H1 (cell line): ENCODE measurements around the gene ARMH1. TPM values are rescaled to one million over a fixed set of nuclear protein-coding genes. Genes with fewer than 3 reads are reported as not detected.

Experiments used
- CTBP2 ChIP-seq: IDR thresholded peaks from 2 replicates; pipeline ENCODE4 v1.7.0; 2011; ENCODE audit warnings: borderline replicate concordance, mild to moderate bottlenecking, moderate library complexity, mixed read lengths, low read length; ENCODE audit not compliant: insufficient read depth, insufficient read length
- KDM1A ChIP-seq: fragments of 200-600, 300-600 bp; sonication (generic); IDR thresholded peaks from 2 replicates; pipeline ENCODE4 v1.7.1; 2016; ENCODE audit warnings: mild to moderate bottlenecking, low read length, borderline replicate concordance
- KDM5A ChIP-seq: fragments of 200-600 bp; IDR thresholded peaks from 2 replicates; pipeline ENCODE4 v1.7.1; 2012; ENCODE audit warnings: mild to moderate bottlenecking, low read length, inconsistent platforms, mixed read lengths
- RFX5 ChIP-seq: IDR thresholded peaks from 2 replicates; pipeline ENCODE4 v1.6.1; 2011; ENCODE audit warnings: low read depth, low read length, improper control_type of control experiment, borderline replicate concordance
- RNF2 ChIP-seq: fragments of 200-900, 300-1000 bp; sonication (generic); IDR thresholded peaks from 2 replicates; pipeline ENCODE4 v1.7.1; 2016; ENCODE audit warnings: borderline replicate concordance, low read depth, mild to moderate bottlenecking, antibody characterized with exemption, low read length; ENCODE audit not compliant: poor library complexity, severe bottlenecking; ENCODE audit errors: missing control alignments
- SP2 ChIP-seq: IDR thresholded peaks from 2 replicates; pipeline ENCODE4 v1.6.1; 2012; ENCODE audit warnings: mild to moderate bottlenecking, low read length, inconsistent platforms
- SUZ12 ChIP-seq: fragments of 200-600 bp; sonication (generic); IDR thresholded peaks from 2 replicates; pipeline ENCODE4 v1.6.1; 2012; ENCODE audit warnings: mild to moderate bottlenecking, inconsistent platforms, low read length, moderate library complexity, mixed read lengths
- polyA plus RNA-seq, 7 experiments: library from polyadenylated mRNA; depleted of rRNA in 3 of 7; stranded (reverse) in 5 of 7; unstranded in 2 of 7; fragments of >200 nt in 5 of 7; fragments of 200-250 nt in 2 of 7; gene quantifications; 1 replicate in 5 of 7; 2 replicates in 1 of 7; 4 replicates in 1 of 7; pipeline versions ENCODE4 v1.2.1 to v1.2.3, GENCODE V29; 2011 to 2013; ENCODE audit warnings: missing spikeins in 2 of 7, mixed read lengths in 2 of 7
- total RNA-seq: library from RNA; stranded (reverse); fragmentation: NEBNext Ultra II Directional; extraction: Animal tissue kit (Norgen Biotek cat#: 25700); gene quantifications from 2 replicates; pipeline ENCODE4 v1.2.1, GENCODE V29; 2021
- TF ChIP-seq, protein P1 (sequence below): fragments of 300-600 bp; sonication (generic); IDR thresholded peaks from 2 replicates; pipeline ENCODE4 v1.7.1; 2012; ENCODE audit warnings: low read length, moderate library complexity, mild to moderate bottlenecking, inconsistent platforms; ENCODE audit not compliant: insufficient replicate concordance

Gene ARMH1
- total and polyA plus RNA-seq, 2 of the 8 experiments (the other 6 are each of a cell fraction or from before 2014, with no cell fraction given): 0.82 to 0.85 TPM

GRCh38 chr1:44717653-44718052 is 43.1 kb downstream of the ARMH1 start (continued):
- TF ChIP-seq, protein P1, sequence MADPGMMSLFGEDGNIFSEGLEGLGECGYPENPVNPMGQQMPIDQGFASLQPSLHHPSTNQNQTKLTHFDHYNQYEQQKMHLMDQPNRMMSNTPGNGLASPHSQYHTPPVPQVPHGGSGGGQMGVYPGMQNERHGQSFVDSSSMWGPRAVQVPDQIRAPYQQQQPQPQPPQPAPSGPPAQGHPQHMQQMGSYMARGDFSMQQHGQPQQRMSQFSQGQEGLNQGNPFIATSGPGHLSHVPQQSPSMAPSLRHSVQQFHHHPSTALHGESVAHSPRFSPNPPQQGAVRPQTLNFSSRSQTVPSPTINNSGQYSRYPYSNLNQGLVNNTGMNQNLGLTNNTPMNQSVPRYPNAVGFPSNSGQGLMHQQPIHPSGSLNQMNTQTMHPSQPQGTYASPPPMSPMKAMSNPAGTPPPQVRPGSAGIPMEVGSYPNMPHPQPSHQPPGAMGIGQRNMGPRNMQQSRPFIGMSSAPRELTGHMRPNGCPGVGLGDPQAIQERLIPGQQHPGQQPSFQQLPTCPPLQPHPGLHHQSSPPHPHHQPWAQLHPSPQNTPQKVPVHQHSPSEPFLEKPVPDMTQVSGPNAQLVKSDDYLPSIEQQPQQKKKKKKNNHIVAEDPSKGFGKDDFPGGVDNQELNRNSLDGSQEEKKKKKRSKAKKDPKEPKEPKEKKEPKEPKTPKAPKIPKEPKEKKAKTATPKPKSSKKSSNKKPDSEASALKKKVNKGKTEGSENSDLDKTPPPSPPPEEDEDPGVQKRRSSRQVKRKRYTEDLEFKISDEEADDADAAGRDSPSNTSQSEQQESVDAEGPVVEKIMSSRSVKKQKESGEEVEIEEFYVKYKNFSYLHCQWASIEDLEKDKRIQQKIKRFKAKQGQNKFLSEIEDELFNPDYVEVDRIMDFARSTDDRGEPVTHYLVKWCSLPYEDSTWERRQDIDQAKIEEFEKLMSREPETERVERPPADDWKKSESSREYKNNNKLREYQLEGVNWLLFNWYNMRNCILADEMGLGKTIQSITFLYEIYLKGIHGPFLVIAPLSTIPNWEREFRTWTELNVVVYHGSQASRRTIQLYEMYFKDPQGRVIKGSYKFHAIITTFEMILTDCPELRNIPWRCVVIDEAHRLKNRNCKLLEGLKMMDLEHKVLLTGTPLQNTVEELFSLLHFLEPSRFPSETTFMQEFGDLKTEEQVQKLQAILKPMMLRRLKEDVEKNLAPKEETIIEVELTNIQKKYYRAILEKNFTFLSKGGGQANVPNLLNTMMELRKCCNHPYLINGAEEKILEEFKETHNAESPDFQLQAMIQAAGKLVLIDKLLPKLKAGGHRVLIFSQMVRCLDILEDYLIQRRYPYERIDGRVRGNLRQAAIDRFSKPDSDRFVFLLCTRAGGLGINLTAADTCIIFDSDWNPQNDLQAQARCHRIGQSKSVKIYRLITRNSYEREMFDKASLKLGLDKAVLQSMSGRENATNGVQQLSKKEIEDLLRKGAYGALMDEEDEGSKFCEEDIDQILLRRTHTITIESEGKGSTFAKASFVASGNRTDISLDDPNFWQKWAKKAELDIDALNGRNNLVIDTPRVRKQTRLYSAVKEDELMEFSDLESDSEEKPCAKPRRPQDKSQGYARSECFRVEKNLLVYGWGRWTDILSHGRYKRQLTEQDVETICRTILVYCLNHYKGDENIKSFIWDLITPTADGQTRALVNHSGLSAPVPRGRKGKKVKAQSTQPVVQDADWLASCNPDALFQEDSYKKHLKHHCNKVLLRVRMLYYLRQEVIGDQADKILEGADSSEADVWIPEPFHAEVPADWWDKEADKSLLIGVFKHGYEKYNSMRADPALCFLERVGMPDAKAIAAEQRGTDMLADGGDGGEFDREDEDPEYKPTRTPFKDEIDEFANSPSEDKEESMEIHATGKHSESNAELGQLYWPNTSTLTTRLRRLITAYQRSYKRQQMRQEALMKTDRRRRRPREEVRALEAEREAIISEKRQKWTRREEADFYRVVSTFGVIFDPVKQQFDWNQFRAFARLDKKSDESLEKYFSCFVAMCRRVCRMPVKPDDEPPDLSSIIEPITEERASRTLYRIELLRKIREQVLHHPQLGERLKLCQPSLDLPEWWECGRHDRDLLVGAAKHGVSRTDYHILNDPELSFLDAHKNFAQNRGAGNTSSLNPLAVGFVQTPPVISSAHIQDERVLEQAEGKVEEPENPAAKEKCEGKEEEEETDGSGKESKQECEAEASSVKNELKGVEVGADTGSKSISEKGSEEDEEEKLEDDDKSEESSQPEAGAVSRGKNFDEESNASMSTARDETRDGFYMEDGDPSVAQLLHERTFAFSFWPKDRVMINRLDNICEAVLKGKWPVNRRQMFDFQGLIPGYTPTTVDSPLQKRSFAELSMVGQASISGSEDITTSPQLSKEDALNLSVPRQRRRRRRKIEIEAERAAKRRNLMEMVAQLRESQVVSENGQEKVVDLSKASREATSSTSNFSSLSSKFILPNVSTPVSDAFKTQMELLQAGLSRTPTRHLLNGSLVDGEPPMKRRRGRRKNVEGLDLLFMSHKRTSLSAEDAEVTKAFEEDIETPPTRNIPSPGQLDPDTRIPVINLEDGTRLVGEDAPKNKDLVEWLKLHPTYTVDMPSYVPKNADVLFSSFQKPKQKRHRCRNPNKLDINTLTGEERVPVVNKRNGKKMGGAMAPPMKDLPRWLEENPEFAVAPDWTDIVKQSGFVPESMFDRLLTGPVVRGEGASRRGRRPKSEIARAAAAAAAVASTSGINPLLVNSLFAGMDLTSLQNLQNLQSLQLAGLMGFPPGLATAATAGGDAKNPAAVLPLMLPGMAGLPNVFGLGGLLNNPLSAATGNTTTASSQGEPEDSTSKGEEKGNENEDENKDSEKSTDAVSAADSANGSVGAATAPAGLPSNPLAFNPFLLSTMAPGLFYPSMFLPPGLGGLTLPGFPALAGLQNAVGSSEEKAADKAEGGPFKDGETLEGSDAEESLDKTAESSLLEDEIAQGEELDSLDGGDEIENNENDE: no peak
- TF ChIP-seq SP2: no peak
- no peak for TF ChIP-seq CTBP2
- TF ChIP-seq KDM5A: no peak
- no peak for TF ChIP-seq SUZ12
- TF ChIP-seq RNF2: no peak
- TF ChIP-seq RFX5: no peak
- no peak for TF ChIP-seq KDM1A
